ENCODE measurements around the gene EXOC8. TPM values are rescaled to one million over a fixed set of nuclear protein-coding genes. Genes with fewer than 3 reads are reported as not detected.
"Not testable (repeated sequence)": the region's sequence is repeated elsewhere in the genome, so short reads cannot be mapped to it uniquely, and the experiment has no call there.

EXOC8 gene
- polyA plus RNA-seq, 4 donors = 3.2 to 13.7 (median 4.7) TPM

GRCh38 chr1:231359113-231359512, 21.5 kb upstream of the EXOC8 start:
- no peak for FAIRE-seq
- Histone ChIP-seq H3K27me3 (ENCODE audit: control insufficient read depth in 3 of 3, insufficient read depth in 3 of 3, low read length in 3 of 3) (no peaks in the 10 kb centered on the region), H3K36me3 (ENCODE audit: control insufficient read depth in 3 of 3, insufficient read depth in 2 of 3, low read depth in 1 of 3, low read length in 3 of 3) (peaks cover 0 to 2% (median under 1%) of the 10 kb centered on the region in 3 donors), H3K9me3 (ENCODE audit: control insufficient read depth in 2 of 2, insufficient read depth in 1 of 2, low read depth in 1 of 2, low read length in 1 of 2) (no peaks in the 10 kb centered on the region), H3K4me1 (ENCODE audit: control insufficient read depth in 3 of 3, insufficient read depth in 2 of 3, low read depth in 1 of 3, low read length in 2 of 3) (peaks cover 0 to 3% (median 3%) of the 10 kb centered on the region in 3 donors), H3K4me3 (ENCODE audit: low read depth in 1 of 3, low read length in 3 of 3) (no peak overlapping the region), H3K27ac (ENCODE audit: low read depth in 1 of 3, low read length in 2 of 3) (no peak overlapping the region)
- 80 to 91% (median 86%) methylated on average over 6 of the region's 6 CpGs for WGBS, 3 donors
- DNase-seq = no peak

DNA sequence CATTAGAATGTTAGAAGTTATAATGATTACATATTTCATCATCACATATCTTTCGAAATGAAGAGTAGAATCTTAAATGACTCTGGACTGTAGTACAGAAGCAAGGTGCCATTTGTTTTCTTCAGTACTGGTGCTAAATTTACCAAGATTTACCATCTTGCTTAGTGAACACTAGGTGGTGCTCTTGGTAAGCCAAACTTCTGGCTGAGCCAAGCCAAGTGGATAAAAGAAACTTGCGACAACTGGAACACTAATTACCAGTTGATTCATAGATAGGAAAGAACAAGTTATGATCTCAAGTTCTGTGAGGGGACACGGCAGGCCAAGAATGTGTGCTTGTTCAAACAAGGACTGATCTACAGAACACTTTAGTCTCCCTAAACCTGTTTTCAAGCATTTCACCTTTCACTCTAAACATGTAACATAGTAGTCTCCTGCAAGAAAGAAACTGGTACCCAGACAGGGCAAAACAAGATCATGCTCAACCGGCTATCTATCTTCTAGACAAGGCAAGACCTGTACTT, 20.2 kb upstream of the EXOC8 start:
- no peaks in the 10 kb centered on the region for H3K9me3 ChIP-seq (ENCODE audit: control insufficient read depth in 2 of 2, insufficient read depth in 1 of 2, low read depth in 1 of 2, low read length in 1 of 2)
- no peak overlapping the region for H3K27ac ChIP-seq (ENCODE audit: low read depth in 1 of 3, low read length in 2 of 3)
- no peak overlapping the region for H3K4me3 ChIP-seq (ENCODE audit: low read depth in 1 of 3, low read length in 3 of 3)
- peaks cover 0 to 3% (median 3%) of the 10 kb centered on the region in 3 donors for H3K4me1 ChIP-seq (ENCODE audit: control insufficient read depth in 3 of 3, insufficient read depth in 2 of 3, low read depth in 1 of 3, low read length in 2 of 3)
- FAIRE-seq = peak; percentile 41
- DNase-seq = peak; percentile 72
- peaks cover 0 to 3% (median 0%) of the 10 kb centered on the region in 3 donors for H3K36me3 ChIP-seq (ENCODE audit: control insufficient read depth in 3 of 3, insufficient read depth in 2 of 3, low read depth in 1 of 3, low read length in 3 of 3)
- no peaks in the 10 kb centered on the region for H3K27me3 ChIP-seq (ENCODE audit: control insufficient read depth in 3 of 3, insufficient read depth in 3 of 3, low read length in 3 of 3)
- WGBS, 3 donors = 6 to 20% (median 10%) methylated on average over 4 of the region's 4 CpGs

GRCh38 chr1:231357187-231357772, 19.6 kb upstream of the EXOC8 start:
- Histone ChIP-seq H3K9me3 (ENCODE audit: control insufficient read depth in 2 of 2, insufficient read depth in 1 of 2, low read depth in 1 of 2, low read length in 1 of 2) (no peaks in the 10 kb centered on the region), H3K27me3 (ENCODE audit: control insufficient read depth in 3 of 3, insufficient read depth in 3 of 3, low read length in 3 of 3) (no peaks in the 10 kb centered on the region), H3K4me1 (ENCODE audit: control insufficient read depth in 3 of 3, insufficient read depth in 2 of 3, low read depth in 1 of 3, low read length in 2 of 3) (peaks cover 0 to 3% (median 3%) of the 10 kb centered on the region in 3 donors), H3K4me3 (ENCODE audit: low read depth in 1 of 3, low read length in 3 of 3) (no peak overlapping the region), H3K27ac (ENCODE audit: low read depth in 1 of 3, low read length in 2 of 3) (no peak overlapping the region), H3K36me3 (ENCODE audit: control insufficient read depth in 3 of 3, insufficient read depth in 2 of 3, low read depth in 1 of 3, low read length in 3 of 3) (peaks cover 0 to 8% (median 0%) of the 10 kb centered on the region in 3 donors)
- no peak for FAIRE-seq
- no peak for DNase-seq
- WGBS, 3 donors = 72 to 84% (median 74%) methylated on average over 10 of the region's 10 CpGs

- Histone ChIP-seq H3K27me3 (ENCODE audit: control insufficient read depth in 3 of 3, insufficient read depth in 3 of 3, low read length in 3 of 3) (no peaks in the 10 kb centered on the region), H3K36me3 (ENCODE audit: control insufficient read depth in 3 of 3, insufficient read depth in 2 of 3, low read depth in 1 of 3, low read length in 3 of 3) (peaks cover 3 to 9% (median 3%) of the 10 kb centered on the region in 3 donors), H3K4me1 (ENCODE audit: control insufficient read depth in 3 of 3, insufficient read depth in 2 of 3, low read depth in 1 of 3, low read length in 2 of 3) (peaks cover 0 to 3% (median 3%) of the 10 kb centered on the region in 3 donors), H3K27ac (ENCODE audit: low read depth in 1 of 3, low read length in 2 of 3) (no peak overlapping the region), H3K4me3 (ENCODE audit: low read depth in 1 of 3, low read length in 3 of 3) (no peak overlapping the region), H3K9me3 (ENCODE audit: control insufficient read depth in 2 of 2, insufficient read depth in 1 of 2, low read depth in 1 of 2, low read length in 1 of 2) (no peaks in the 10 kb centered on the region)
- DNase-seq = no peak
- 81 to 94% (median 90%) methylated on average over 3 of the region's 3 CpGs for WGBS, 3 donors
- FAIRE-seq = no peak
Measured at GRCh38 chr1:231355171-231355570, 17.5 kb upstream of the EXOC8 start.

DNA sequence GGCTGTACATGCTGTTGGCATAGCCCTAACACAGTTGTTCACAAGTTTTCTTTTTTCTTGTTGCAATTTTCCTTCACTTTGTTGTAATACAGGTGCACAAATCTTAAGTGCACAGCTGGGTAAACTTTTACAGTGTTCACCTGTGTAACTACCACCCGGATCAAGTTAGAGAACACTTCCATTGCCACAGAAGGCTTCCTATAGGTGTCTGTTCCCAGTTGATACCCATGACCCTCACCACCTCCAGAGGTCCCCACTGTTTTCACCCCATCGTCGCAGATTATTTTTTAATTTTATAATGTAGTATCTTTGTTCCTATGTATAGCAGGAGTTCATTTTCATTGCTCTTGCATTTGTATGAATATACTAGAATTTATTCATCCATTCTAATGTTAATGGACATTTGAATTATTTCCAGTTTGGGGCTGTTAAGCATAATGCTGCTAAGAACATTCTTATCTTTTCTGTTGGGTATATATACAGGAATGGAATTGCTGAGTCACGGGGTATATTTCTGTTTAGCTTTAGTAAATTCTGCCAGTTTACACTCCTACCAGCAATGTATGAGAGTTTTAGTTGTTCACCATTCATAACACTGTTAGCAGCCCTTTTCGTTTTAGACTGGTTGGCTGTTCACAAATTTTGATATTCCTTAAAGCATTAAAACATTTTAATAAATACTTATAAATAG, 16.8 kb upstream of the EXOC8 start:
- H3K27ac ChIP-seq (ENCODE audit: low read depth in 1 of 3, low read length in 2 of 3) = no peak overlapping the region
- FAIRE-seq = no peak
- peaks cover 3 to 12% (median 6%) of the 10 kb centered on the region in 3 donors for H3K36me3 ChIP-seq (ENCODE audit: control insufficient read depth in 3 of 3, insufficient read depth in 2 of 3, low read depth in 1 of 3, low read length in 3 of 3)
- H3K9me3 ChIP-seq (ENCODE audit: control insufficient read depth in 2 of 2, insufficient read depth in 1 of 2, low read depth in 1 of 2, low read length in 1 of 2) = no peaks in the 10 kb centered on the region
- peaks cover 0 to 3% (median 3%) of the 10 kb centered on the region in 3 donors for H3K4me1 ChIP-seq (ENCODE audit: control insufficient read depth in 3 of 3, insufficient read depth in 2 of 3, low read depth in 1 of 3, low read length in 2 of 3)
- H3K4me3 ChIP-seq (ENCODE audit: low read depth in 1 of 3, low read length in 3 of 3) = no peak overlapping the region
- DNase-seq = no peak
- 85 to 90% (median 89%) methylated on average over 5 of the region's 5 CpGs for WGBS, 3 donors
- H3K27me3 ChIP-seq (ENCODE audit: control insufficient read depth in 3 of 3, insufficient read depth in 3 of 3, low read length in 3 of 3) = no peaks in the 10 kb centered on the region

DNA sequence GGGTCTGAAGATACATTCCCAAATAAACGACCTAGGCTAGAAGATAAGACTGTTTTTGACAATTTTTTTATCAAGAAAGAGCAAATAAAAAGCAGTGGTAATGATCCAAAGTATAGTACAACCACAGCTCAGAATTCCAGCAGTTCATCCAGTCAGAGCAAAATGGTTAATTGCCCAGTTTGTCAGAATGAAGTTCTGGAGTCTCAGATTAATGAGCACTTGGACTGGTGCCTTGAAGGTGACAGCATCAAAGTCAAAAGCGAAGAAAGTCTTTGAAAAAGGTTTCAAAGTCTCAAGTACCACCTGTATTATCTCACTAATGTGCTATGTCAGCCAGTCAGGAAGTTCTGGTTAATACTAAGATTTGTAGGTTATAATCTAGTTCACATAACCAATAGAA, 15.4 kb upstream of the EXOC8 start:
- Histone ChIP-seq H3K36me3 (ENCODE audit: control insufficient read depth in 3 of 3, insufficient read depth in 2 of 3, low read depth in 1 of 3, low read length in 3 of 3) (peaks cover 3 to 14% (median 14%) of the 10 kb centered on the region in 3 donors), H3K27ac (ENCODE audit: low read depth in 1 of 3, low read length in 2 of 3) (no peak overlapping the region), H3K4me3 (ENCODE audit: low read depth in 1 of 3, low read length in 3 of 3) (no peak overlapping the region), H3K9me3 (ENCODE audit: control insufficient read depth in 2 of 2, insufficient read depth in 1 of 2, low read depth in 1 of 2, low read length in 1 of 2) (no peaks in the 10 kb centered on the region), H3K4me1 (ENCODE audit: control insufficient read depth in 3 of 3, insufficient read depth in 2 of 3, low read depth in 1 of 3, low read length in 2 of 3) (peaks cover 0 to 2% (median 2%) of the 10 kb centered on the region in 3 donors), H3K27me3 (ENCODE audit: control insufficient read depth in 3 of 3, insufficient read depth in 3 of 3, low read length in 3 of 3) (no peaks in the 10 kb centered on the region)
- no peak for DNase-seq
- WGBS, 3 donors = 12 to 62% (median 39%) methylated on average over 2 of the region's 2 CpGs
- FAIRE-seq = no peak

DNA sequence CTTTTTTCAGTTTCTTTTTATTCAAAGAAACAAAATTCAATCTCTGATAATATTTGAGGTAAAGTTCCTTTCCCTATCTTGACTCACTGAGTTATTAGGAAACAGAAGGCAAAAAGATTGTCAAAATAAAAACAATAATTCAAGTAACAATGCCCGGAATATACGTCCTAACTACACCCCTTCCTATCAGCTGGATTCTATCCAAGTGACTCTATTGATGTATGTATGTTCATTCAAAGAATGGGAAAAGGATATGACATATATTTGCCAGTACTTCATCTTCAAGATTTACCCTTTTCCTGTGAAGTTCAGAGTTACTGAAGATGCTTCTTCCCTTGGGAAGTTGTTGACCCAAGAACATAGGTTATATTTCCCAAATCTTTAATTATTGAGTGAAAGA, 14.2 kb upstream of the EXOC8 start:
- no peaks in the 10 kb centered on the region for H3K4me1 ChIP-seq (ENCODE audit: control insufficient read depth in 3 of 3, insufficient read depth in 2 of 3, low read depth in 1 of 3, low read length in 2 of 3)
- no peaks in the 10 kb centered on the region for H3K9me3 ChIP-seq (ENCODE audit: control insufficient read depth in 2 of 2, insufficient read depth in 1 of 2, low read depth in 1 of 2, low read length in 1 of 2)
- no peak overlapping the region for H3K27ac ChIP-seq (ENCODE audit: low read depth in 1 of 3, low read length in 2 of 3)
- FAIRE-seq (no peak), DNase-seq (no peak)
- no peak overlapping the region for H3K4me3 ChIP-seq (ENCODE audit: low read depth in 1 of 3, low read length in 3 of 3)
- peaks cover 3 to 21% (median 16%) of the 10 kb centered on the region in 3 donors for H3K36me3 ChIP-seq (ENCODE audit: control insufficient read depth in 3 of 3, insufficient read depth in 2 of 3, low read depth in 1 of 3, low read length in 3 of 3)
- no peaks in the 10 kb centered on the region for H3K27me3 ChIP-seq (ENCODE audit: control insufficient read depth in 3 of 3, insufficient read depth in 3 of 3, low read length in 3 of 3)
- 45 to 65% (median 64%) methylated on average over 2 of the region's 2 CpGs for WGBS, 3 donors

DNA sequence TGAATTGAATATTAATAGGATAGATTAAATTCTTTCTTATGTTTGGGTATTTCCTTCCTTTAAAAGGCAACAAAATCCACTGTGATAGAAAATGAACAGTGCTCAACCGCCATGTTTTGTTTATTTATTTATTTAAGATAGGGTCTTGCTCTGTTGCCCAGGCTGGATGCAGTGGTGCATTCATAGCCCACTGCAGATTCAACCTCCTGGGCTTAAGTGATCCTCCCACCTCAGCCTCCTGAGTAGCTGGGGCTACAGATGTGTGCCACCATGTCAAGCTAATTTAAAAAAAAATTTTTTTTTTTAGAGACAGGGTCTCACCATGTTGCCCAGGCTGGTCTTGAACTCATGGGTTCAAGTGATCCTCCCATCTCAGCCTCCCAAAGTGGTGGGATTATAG, 11.2 kb upstream of the EXOC8 start:
- H3K4me3 ChIP-seq (ENCODE audit: low read depth in 1 of 3, low read length in 3 of 3); H3K9me3 ChIP-seq (ENCODE audit: control insufficient read depth in 2 of 2, insufficient read depth in 1 of 2, low read depth in 1 of 2, low read length in 1 of 2); DNase-seq; H3K27me3 ChIP-seq (ENCODE audit: control insufficient read depth in 3 of 3, insufficient read depth in 3 of 3, low read length in 3 of 3); H3K4me1 ChIP-seq (ENCODE audit: control insufficient read depth in 3 of 3, insufficient read depth in 2 of 3, low read depth in 1 of 3, low read length in 2 of 3); FAIRE-seq; H3K27ac ChIP-seq (ENCODE audit: low read depth in 1 of 3, low read length in 2 of 3): not testable (repeated sequence)
- peaks cover 3 to 27% (median 18%) of the 10 kb centered on the region in 3 donors for H3K36me3 ChIP-seq (ENCODE audit: control insufficient read depth in 3 of 3, insufficient read depth in 2 of 3, low read depth in 1 of 3, low read length in 3 of 3)
- 93 to 100% (median 94%) methylated on average over 1 of the region's 1 CpG for WGBS, 3 donors
